ENCODE measurements around the gene XPR1. TPM values are rescaled to one million over a fixed set of nuclear protein-coding genes. Genes with fewer than 3 reads are reported as not detected.
A peak's percentile ranks its signal among the peaks of the same experiment; 100 is the strongest.

The XPR1 gene
- total RNA-seq, 2 donors from 2014 or later = 39.3 to 50.9 TPM

DNA sequence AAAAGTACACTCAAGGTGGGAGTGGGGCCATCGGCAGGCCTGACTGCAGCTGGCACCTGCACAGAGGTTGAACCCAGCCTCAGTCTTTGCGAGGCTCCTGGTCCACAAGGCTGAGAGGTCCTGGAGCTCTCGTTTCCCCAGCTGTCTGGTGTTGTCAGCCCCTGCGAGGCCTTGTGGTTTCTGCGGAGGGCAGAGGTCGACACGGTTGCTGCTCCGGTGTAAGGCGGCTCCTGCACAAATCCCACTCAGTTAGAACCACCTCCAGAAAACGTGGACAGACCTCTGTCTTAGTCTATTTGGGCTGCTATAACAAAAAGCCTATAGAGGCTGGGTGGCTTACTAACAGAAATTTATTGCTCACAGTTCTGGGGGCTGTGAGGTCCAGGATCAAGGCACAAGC, 286.7 kb downstream of the XPR1 start:
- Histone ChIP-seq H3K27ac (ENCODE audit: low read depth, low read length) (no peak overlapping the region), H3K9me3 (ENCODE audit: control insufficient read depth, low read length) (no peaks in the 10 kb centered on the region), H3K27me3 (ENCODE audit: control insufficient read depth, insufficient read depth, low read length, poor library complexity, severe bottlenecking) (peaks cover 7% of the 10 kb centered on the region), H3K4me3 (ENCODE audit: low read length) (no peak overlapping the region), H3K9ac (ENCODE audit: extremely low read depth, low read length, poor library complexity, severe bottlenecking) (no peak overlapping the region), H3K36me3 (ENCODE audit: control insufficient read depth, insufficient read depth, low read length) (no peaks in the 10 kb centered on the region), H3K4me1 (ENCODE audit: control insufficient read depth, insufficient read depth, low read length) (peaks cover 2% of the 10 kb centered on the region)
- Mint-ChIP-seq H3K4me1 (peaks cover 23% of the 10 kb centered on the region), H3K27ac (no peak overlapping the region), H3K4me3 (no peak overlapping the region), H3K36me3 (ENCODE audit: low read depth) (no peaks in the 10 kb centered on the region), H3K9me3 (no peaks in the 10 kb centered on the region), H3K27me3 (ENCODE audit: insufficient read depth) (peaks cover 7% of the 10 kb centered on the region)
- WGBS, 2 experiments (ENCODE audit: insufficient coverage in 1 of 2, insufficient read length in 1 of 2) = 83 to 88% methylated on average over 8 to 10 of the region's 10 CpGs
- DNase-seq = peak; percentile 38
- TF ChIP-seq, protein P1, sequence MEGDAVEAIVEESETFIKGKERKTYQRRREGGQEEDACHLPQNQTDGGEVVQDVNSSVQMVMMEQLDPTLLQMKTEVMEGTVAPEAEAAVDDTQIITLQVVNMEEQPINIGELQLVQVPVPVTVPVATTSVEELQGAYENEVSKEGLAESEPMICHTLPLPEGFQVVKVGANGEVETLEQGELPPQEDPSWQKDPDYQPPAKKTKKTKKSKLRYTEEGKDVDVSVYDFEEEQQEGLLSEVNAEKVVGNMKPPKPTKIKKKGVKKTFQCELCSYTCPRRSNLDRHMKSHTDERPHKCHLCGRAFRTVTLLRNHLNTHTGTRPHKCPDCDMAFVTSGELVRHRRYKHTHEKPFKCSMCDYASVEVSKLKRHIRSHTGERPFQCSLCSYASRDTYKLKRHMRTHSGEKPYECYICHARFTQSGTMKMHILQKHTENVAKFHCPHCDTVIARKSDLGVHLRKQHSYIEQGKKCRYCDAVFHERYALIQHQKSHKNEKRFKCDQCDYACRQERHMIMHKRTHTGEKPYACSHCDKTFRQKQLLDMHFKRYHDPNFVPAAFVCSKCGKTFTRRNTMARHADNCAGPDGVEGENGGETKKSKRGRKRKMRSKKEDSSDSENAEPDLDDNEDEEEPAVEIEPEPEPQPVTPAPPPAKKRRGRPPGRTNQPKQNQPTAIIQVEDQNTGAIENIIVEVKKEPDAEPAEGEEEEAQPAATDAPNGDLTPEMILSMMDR (conservative IDR thresholded peaks at IDR 0.05) = no peak

DNA sequence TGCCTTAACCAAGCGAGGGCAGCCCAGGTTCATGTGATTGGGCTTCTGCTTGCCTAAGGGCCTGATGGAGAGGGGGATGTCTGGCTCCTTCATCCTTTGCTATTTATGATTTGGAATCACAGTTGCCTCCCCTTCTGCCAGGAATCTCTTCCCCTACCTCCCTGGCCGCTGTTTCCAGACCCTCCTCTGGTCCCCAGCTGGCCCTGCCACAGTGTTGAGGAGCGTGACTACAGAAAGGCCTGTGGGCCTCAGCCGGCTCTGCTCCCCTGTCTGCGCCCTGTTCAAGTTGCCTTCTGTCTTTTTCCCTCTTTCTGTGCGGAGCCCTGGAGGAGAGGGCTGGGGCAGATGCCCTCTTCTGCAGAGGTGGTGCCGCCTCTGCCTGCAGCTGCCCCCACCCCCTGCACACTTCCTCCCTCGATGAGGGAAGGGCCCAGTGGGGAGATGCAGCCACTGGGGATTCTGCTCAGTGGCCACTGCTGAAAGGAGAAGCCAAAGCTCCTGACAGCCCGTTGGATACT, 287.4 kb downstream of the XPR1 start:
- H3K27ac ChIP-seq (ENCODE audit: low read depth, low read length) = no peak overlapping the region
- DNase-seq = peak; percentile 39
- H3K36me3 ChIP-seq (ENCODE audit: control insufficient read depth, insufficient read depth, low read length) = no peaks in the 10 kb centered on the region
- H3K9me3 Mint-ChIP-seq = no peaks in the 10 kb centered on the region
- no peak overlapping the region for H3K9ac ChIP-seq (ENCODE audit: extremely low read depth, low read length, poor library complexity, severe bottlenecking)
- peaks cover 9% of the 10 kb centered on the region for H3K4me1 ChIP-seq (ENCODE audit: control insufficient read depth, insufficient read depth, low read length)
- no peak overlapping the region for H3K27ac Mint-ChIP-seq
- H3K9me3 ChIP-seq (ENCODE audit: control insufficient read depth, low read length) = no peaks in the 10 kb centered on the region
- no peaks in the 10 kb centered on the region for H3K27me3 ChIP-seq (ENCODE audit: control insufficient read depth, insufficient read depth, low read length, poor library complexity, severe bottlenecking)
- no peak overlapping the region for H3K4me3 ChIP-seq (ENCODE audit: low read length)
- peaks cover 30% of the 10 kb centered on the region for H3K4me1 Mint-ChIP-seq
- H3K36me3 Mint-ChIP-seq (ENCODE audit: low read depth) = no peaks in the 10 kb centered on the region
- no peak overlapping the region for H3K4me3 Mint-ChIP-seq
- H3K27me3 Mint-ChIP-seq (ENCODE audit: insufficient read depth) = no peaks in the 10 kb centered on the region
- TF ChIP-seq, protein P1 (conservative IDR thresholded peaks at IDR 0.05) = no peak
- WGBS, 2 experiments (ENCODE audit: insufficient coverage in 1 of 2, insufficient read length in 1 of 2) = 90 to 100% methylated on average over 2 to 9 of the region's 9 CpGs

DNA sequence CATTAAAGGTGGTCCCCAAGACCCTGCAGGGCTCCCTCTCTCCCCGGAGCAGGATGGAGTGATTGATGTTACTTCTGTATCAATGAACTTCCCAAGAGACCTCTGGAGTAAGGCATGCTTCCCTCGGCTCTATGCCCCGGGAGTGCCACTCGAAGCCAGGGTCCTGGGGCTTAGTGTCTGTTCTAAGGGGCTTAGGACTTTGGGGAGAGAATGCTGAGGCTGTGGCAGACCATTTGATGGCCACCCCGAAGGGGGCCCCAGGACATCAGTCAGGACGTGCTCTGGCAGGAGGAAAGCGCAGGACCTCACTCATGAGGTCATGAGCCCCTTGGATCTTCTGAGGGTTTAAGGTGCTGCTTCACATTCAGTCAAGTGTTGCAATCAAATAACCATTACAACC, 288.4 kb downstream of the XPR1 start:
- no peak overlapping the region for H3K4me3 Mint-ChIP-seq
- 95 to 98% methylated on average over 6 to 7 of the region's 7 CpGs for WGBS, 2 experiments (ENCODE audit: insufficient coverage in 1 of 2, insufficient read length in 1 of 2)
- H3K4me3 ChIP-seq (ENCODE audit: low read length) = no peak overlapping the region
- peaks cover 36% of the 10 kb centered on the region for H3K4me1 Mint-ChIP-seq
- no peaks in the 10 kb centered on the region for H3K27me3 ChIP-seq (ENCODE audit: control insufficient read depth, insufficient read depth, low read length, poor library complexity, severe bottlenecking)
- no peak for DNase-seq
- H3K9me3 ChIP-seq (ENCODE audit: control insufficient read depth, low read length) = no peaks in the 10 kb centered on the region
- H3K27ac Mint-ChIP-seq = no peak overlapping the region
- H3K27me3 Mint-ChIP-seq (ENCODE audit: insufficient read depth) = no peaks in the 10 kb centered on the region
- no peak overlapping the region for H3K9ac ChIP-seq (ENCODE audit: extremely low read depth, low read length, poor library complexity, severe bottlenecking)
- no peaks in the 10 kb centered on the region for H3K36me3 Mint-ChIP-seq (ENCODE audit: low read depth)
- no peaks in the 10 kb centered on the region for H3K9me3 Mint-ChIP-seq
- TF ChIP-seq, protein P1 (conservative IDR thresholded peaks at IDR 0.05) = no peak
- H3K4me1 ChIP-seq (ENCODE audit: control insufficient read depth, insufficient read depth, low read length) = peaks cover 16% of the 10 kb centered on the region
- no peaks in the 10 kb centered on the region for H3K36me3 ChIP-seq (ENCODE audit: control insufficient read depth, insufficient read depth, low read length)
- no peak overlapping the region for H3K27ac ChIP-seq (ENCODE audit: low read depth, low read length)
